Fibroblast of skin of back (primary cell): ENCODE data around the gene PODXL. TPM values are rescaled to one million over a fixed set of nuclear protein-coding genes. Genes with fewer than 3 reads are reported as not detected.

Experiments used
- DNase-seq: peaks from one replicate; pipeline ENCODE4 v3.0.0-alpha.2; 2013
- polyA plus RNA-seq, 2 experiments: library from polyadenylated mRNA; unstranded; fragments of 120-200 nt; gene quantifications; one replicate each; pipeline ENCODE4 v1.2.1, GENCODE V29; 2013; ENCODE audit not compliant: insufficient read length in 2 of 2

The PODXL gene
- polyA plus RNA-seq (2013, experiment 1 of 2; ENCODE audit: insufficient read length): 11.3 TPM
- 4.1 TPM for polyA plus RNA-seq (2013, experiment 2 of 2; ENCODE audit: insufficient read length)

DNA sequence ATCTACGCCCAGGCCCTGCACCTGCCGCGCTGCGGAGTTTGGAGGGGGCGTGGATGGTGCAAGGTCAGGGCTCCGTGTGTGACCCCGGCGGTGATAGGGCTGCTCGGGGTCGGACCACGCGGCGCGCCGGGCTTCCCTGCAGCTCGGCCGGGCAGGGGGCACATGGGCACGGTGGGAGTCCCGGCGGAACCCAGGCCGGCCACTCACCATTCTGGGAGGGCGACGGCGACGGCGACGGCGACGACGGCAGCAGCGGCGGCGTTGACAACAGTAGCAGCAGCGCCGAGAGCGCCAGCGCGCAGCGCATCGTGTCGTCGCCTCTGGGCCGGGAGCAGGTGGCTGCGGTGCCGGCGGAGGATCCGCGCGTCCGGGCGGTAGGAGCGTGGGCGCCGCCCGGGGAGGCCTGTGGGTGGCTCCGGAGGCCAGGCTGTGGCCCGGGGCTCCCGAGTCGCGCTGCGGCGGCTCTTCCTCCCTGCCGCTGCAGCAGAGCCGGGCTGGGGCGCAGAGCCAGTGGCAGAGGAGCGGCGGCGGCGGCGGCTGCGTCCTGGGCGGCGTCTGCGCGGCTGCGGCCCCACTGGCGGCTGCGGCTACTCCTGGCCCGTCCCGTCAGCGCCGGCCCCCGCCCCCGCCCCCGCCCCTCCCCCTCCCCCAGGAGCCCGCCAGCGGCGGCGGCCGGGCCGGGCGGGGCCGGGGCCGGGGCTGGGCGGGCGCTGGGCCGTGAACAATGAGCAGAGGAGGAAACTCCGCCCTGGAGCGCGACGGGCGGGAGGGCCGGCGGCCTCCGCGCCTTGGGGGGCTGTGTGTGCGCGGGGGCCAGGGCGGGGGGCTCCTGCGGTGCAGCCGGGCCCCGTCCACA is at the start of gene PODXL:
Gene PODXL (minus strand): TSS at position 576 of the 856 bp plus-strand sequence. CDS start 269 bp downstream, at position 307.
- peak; percentile 71 for DNase-seq

- no peak for DNase-seq
These were observed 49.0 kb upstream of the PODXL start for GRCh38 chr7:131605280-131605878.

GRCh38 chr7:131604841-131605279 is 48.4 kb upstream of the PODXL start:
- DNase-seq: peak; percentile 93

DNA sequence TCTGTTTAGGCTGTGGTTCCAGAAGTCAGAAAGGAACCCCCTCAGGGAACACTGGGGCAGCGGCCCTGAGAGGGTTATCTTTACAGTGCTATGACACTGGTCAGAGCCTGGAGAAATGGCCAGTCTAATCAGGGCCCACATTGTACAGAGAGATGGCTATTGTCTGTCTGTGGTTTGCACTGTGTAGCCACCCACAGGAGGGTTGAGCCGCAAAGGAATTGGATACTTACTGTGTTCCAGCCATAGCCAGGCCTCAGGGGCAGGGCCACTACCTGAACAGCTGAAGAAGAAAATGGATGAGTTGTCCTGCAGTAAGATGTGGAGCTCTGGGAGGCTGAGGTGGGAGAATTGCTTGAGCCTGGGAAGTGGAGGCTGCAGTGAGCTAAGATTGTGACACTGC is 47.5 kb upstream of the PODXL start:
- no peak for DNase-seq

GRCh38 chr7:131602994-131603372 is 46.6 kb upstream of the PODXL start:
- DNase-seq: no peak

GRCh38 chr7:131602304-131602993 is 46.0 kb upstream of the PODXL start:
- DNase-seq: no peak

DNA sequence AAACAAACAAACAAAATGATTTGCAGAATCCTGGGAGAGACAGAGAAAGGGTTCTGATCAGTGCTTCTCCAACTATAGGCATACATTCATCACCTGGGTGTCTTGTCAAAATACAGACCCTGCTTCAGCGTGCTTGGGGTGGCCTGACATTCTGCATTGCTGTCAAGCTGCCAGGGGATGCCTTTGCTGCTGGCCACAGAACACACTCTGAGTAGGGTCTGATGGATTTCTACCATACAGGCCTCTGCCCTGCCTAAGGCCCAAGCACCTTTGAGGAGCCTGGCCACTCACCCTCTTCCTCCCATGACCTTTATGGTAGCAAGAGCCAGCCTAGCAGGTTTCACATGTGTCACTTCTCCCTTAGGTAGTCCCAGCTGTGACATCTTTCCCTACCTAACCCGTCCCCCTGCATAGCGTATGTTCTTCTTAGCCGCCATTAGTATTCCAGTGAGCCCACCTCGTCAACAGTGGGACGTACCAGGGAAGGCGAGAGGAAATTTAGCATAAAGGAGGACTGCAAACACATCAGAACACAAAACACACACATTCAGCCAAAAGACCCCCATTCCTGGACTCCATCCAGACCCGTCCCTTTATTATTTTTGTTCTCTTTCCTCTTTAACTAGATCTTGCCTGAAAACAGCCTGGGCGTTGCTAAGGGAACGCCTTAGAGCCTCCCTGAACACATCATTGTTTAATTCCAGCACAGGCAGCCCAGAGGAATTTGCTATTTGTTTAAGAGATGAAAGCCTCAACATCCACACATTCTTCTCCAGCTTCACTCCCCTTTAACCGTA is 43.9 kb upstream of the PODXL start:
- peak; percentile 83 for DNase-seq

DNA sequence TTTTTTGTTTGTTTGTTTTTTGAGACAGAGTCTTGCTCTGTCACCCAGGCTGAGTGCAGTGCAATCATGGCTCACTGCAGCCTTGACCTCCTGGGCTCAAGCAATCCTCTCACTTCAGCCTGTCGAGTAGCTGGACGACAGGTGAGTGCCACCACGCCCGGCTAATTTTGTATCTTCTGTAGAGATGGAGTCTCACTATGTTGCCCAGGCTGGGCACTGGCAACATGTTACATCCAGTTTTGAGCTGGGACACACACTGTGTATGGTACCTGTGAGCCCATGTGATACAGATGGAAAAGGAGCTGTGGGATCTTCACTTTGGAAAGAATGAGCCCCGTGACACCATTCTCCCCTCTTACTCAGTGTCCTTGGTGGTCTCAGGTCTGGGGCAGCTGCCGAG is 40.4 kb upstream of the PODXL start:
- no peak for DNase-seq

DNA sequence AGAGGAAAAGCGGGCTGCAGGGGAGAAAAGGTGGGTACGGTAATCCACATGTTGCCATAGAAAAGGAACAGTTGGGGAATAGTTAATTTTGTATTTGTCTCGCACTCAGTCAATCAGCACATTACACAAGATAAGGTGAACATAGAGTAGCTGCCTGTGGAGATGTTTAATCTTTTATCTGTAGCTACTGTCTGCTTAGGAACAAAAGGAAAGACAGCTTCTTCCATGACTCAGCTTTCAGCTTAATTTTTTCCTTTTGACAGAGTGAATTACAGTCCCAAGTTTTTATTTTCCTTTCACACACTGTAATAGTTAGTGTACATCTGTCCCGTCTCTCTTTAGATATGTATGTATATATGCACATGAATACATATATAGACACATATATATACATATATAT is 39.3 kb upstream of the PODXL start:
- no peak for DNase-seq

- no peak for DNase-seq
These were observed 35.4 kb upstream of the PODXL start for GRCh38 chr7:131591687-131592319.

DNA sequence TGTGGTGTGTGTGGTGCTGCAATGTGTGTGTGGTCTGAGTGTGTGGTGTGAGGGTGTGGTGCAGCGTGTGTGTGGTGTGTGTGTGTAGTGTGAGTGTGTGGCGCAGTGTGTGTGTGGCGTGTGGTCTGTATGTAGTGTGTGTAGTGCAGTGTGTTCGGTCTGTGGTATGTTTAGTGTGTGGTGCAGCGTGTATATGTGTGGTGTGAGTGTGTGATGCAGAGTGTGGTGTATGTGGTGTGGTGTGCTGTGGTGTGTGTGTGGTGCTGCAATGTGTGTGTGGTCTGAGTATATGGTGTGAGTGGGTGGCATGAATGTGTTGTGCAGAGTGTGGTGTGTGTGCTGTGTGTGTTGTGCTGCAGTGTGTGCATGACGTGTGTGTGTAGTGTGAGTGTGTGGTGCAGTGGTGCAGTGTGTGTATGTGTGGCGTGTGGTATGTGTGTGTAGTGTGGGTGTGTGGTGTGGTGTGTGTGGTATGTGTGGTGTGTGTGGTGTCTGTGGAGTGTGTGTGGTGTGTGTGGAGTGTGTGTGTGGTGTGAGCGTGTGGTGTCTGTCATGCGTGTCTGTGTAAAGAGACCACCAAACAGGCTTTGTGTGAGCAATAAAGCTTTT is 31.0 kb upstream of the PODXL start:
- no peak for DNase-seq

DNA sequence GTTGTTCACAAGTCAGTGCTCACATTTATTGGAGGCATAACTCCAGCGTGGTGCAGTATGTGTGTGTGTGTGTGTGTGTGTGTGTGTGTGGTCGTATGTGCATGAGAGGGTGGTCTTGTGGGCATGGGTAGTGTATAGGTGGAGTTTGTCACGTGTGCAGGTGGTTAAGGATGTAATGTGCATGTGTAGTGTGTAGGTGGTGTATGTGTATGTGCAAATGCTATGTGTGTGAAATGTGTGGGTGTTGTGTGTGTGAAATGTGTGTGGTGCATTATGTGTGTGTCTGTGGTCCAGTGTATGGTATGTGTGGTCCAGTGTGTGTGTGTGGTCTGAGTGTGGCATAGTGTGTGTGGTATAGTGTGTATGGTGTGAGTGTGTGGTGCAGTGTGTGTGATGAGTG is 30.3 kb upstream of the PODXL start:
- DNase-seq: no peak

DNA sequence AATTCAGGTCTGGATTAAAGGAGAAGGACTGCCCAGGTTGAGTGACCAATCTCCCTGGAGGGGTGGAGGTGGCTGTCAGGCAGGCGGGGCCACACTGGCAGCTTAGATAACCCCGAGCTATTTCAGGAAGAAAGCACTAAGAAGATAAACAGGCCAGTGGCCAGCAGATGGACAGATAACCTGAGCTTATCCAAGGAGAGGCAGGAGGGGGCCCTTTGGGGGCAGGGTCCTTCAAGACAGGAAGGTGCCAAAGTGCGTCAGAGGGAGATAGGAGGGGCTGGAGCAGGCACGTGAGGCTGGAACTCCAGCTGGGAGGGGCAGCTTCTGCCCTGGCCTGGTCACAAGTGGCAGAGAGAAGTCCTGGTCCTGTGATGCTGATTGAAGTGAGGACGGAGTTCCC is 29.8 kb upstream of the PODXL start:
- no peak for DNase-seq

DNA sequence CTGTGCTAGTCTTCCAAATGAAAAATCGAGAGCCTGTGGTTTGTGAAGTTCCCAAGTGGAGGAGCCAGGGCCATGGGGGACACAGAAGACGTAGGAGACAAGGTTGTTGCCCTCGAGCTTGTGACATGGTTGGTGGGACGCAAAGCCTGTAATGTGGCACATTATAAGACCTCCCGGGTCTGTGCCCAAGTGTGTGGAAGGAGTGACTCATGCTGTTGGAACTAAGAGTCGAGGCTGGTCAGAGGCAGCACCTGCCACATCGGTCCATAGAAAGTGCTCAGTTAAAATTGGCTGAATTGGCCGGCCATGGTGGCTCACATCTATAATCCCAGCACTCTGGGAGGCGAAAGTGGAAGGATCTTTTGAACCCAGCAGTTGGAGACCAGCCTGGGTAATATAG is 27.0 kb upstream of the PODXL start:
- DNase-seq: no peak

DNA sequence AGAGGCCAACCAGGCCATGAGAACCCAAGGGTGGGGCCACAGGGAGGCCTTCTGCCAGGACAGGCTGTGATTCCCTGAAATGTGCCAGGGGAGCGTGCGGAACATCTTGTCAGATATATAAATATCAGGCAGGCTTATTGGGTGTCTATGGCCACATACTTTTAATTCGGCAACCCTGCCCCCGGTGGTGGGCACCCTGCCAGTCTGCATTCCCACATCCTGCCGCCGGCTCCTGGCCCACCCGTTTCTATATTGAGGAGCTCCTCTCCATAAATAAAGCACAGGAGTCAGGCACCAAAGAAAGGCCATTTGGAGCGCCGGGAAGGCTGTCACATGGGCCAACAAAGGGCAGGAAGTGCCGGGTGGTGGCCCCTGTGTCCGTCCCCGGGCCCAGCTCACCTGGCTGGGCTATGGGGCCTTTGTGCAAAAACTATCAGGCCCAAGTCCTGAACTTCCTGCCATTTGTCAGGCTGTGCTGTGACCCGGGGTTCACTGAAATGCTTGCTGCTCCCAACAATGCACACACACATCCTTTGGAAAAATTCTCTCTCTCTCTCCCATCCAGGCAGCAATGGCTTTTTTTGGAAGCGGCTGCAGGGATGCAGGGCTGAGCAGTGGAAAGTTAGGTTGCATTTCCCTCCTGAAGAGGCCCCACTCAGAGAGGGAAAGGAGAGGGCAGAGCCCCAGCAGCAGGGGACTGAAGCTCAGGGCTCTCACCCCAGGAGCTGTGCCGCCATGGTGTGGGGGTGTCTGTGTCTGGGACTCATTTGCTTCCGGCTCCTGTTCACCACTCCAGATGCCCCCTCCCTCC is 25.0 kb upstream of the PODXL start:
- peak; percentile 48 for DNase-seq

- no peak for DNase-seq
These were observed 22.2 kb upstream of the PODXL start for GRCh38 chr7:131578602-131579001.

- DNase-seq: peak; percentile 65
These were observed 18.3 kb upstream of the PODXL start for GRCh38 chr7:131574741-131575140.

GRCh38 chr7:131570401-131570800 is 14.0 kb upstream of the PODXL start:
- DNase-seq: no peak

GRCh38 chr7:131568970-131569369 is 12.5 kb upstream of the PODXL start:
- no peak for DNase-seq

- no peak for DNase-seq
These were observed 12.1 kb upstream of the PODXL start for GRCh38 chr7:131568510-131568909.

DNA sequence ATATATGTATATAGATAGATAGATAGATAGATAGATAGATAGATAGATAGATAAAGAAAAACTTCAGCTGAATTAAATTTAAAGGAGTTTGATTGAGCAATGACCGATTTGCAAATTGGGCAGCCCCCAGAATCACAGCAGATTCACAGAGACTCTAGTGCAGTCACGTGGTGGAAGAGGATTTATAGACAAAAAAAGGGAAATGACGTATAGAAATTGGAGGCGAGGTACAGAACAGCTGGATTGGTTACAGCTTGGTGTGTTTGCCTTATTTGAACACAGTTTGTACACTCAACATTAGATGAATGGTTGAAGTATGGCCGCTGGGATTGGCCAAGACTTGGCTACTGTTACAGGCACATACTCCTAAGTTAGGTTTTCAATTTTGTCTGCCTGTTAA is 8.2 kb upstream of the PODXL start:
- no peak for DNase-seq
